K562 (cell line): ENCODE measurements around the gene PPP2R1A. TPM values are rescaled to one million over a fixed set of nuclear protein-coding genes. Genes with fewer than 3 reads are reported as not detected.
A peak's percentile ranks its signal among the peaks of the same experiment; 100 is the strongest.

Source experiments
- ATAC-seq: fragments of 200-7000 bp; cut with Tn5 transposase; 3 replicates; pipeline ENCODE4 v1.9.1; 2020; ENCODE audit warnings: moderate library complexity
- BruUV-seq: library from RNA; stranded (reverse); fragments of 400-500 nt; replicated peaks from 2 replicates; lab custom pipeline; 2021; lab: Mats Ljungman, UMichigan
- CTCF ChIA-PET: fragments of 300-600 bp; formaldehyde crosslinking; extraction: SDS; loops from one replicate; lab custom pipeline; 2021; ENCODE audit warnings: low intra/inter-chr PET ratio; lab: Yijun Ruan, JAX
- POLR2A ChIA-PET: fragments of 300-600, 350-650 bp; sonication (Branson Sonifier 250); formaldehyde crosslinking; extraction: SDS; loops from one replicate; lab custom pipeline; 2021; ENCODE audit warnings: antibody characterized with exemption, inconsistent platforms; lab: Yijun Ruan, JAX
- DNase-seq, 4 experiments: peaks; one replicate each; pipeline versions ENCODE4 v3.0.0 to v3.0.0-alpha.2; 2011 to 2018; ENCODE audit warnings: low spot score in 3 of 4, mixed read lengths in 3 of 4; ENCODE audit errors: extremely low read depth in 1 of 4
- FAIRE-seq: peaks from 2 replicates; lab custom pipeline; 2011; peaks lifted over from hg19 to GRCh38; lab: Jason Lieb, UNC
- H2AFZ ChIP-seq: 2 replicates; pipeline ENCODE4 v1.6.0; 2011; ENCODE audit warnings: low read depth, low read length, control low read depth, inconsistent platforms
- H3K27ac ChIP-seq: fragments of 200-600 bp; 3 replicates; pipeline ENCODE4 v1.8.0; 2011; ENCODE audit warnings: low read depth, mild to moderate bottlenecking, control low read depth, inconsistent platforms, low read length, moderate library complexity, mixed read lengths; ENCODE audit errors: extremely low read depth
- H3K27me3 ChIP-seq, 2 experiments: fragments of 300-600 bp in 1 of 2; 2 replicates in 1 of 2; 3 replicates in 1 of 2; pipeline versions ENCODE4 v1.6.0 to v1.8.0; 2011; ENCODE audit warnings: inconsistent platforms in 2 of 2, low read length in 2 of 2, mild to moderate bottlenecking in 1 of 2, mixed read lengths in 1 of 2, moderate library complexity in 1 of 2; ENCODE audit not compliant: control insufficient read depth in 2 of 2, insufficient read depth in 2 of 2
- H3K36me3 ChIP-seq: fragments of 300-600 bp; 3 replicates; pipeline ENCODE4 v1.8.0; 2011; ENCODE audit warnings: mild to moderate bottlenecking, low read length, inconsistent platforms; ENCODE audit not compliant: control insufficient read depth, insufficient read depth
- H3K4me1 ChIP-seq, 2 experiments: fragments of 200-600 bp in 1 of 2; replicated peaks in 1 of 2; 2 replicates in 1 of 2; 3 replicates in 1 of 2; pipeline versions ENCODE4 v1.5.1 to v1.8.0; 2011; ENCODE audit warnings: inconsistent platforms in 2 of 2, low read length in 2 of 2, mild to moderate bottlenecking in 1 of 2, mixed read lengths in 1 of 2, moderate library complexity in 1 of 2; ENCODE audit not compliant: control insufficient read depth in 2 of 2, insufficient read depth in 2 of 2
- H3K4me2 ChIP-seq: 2 replicates; pipeline ENCODE4 v1.6.1; 2011; ENCODE audit warnings: low read length, control low read depth, inconsistent platforms, mixed read lengths; ENCODE audit not compliant: insufficient read depth
- H3K4me3 ChIP-seq: fragments of 200-600 bp; sonication (generic), shearing (Covaris generic); 2 replicates; pipeline ENCODE4 v1.5.1; 2016; ENCODE audit warnings: control low read depth, inconsistent platforms
- H3K79me2 ChIP-seq: fragments of 200-600 bp; 3 replicates; pipeline ENCODE4 v1.8.0; 2011; ENCODE audit warnings: low read length, inconsistent platforms; ENCODE audit not compliant: control insufficient read depth, insufficient read depth
- H3K9ac ChIP-seq, 2 experiments: 2 replicates each; pipeline versions ENCODE4 v1.6.0 to v1.6.1; 2011; ENCODE audit warnings: low read depth in 2 of 2, low read length in 2 of 2, control low read depth in 1 of 2, inconsistent platforms in 1 of 2, mild to moderate bottlenecking in 1 of 2, mixed read lengths in 1 of 2; ENCODE audit not compliant: insufficient read depth in 1 of 2
- H3K9me1 ChIP-seq: one replicate; pipeline ENCODE4 v1.6.0; 2011; ENCODE audit warnings: inconsistent platforms, mild to moderate bottlenecking, low read length, moderate library complexity; ENCODE audit not compliant: control insufficient read depth, insufficient read depth
- H3K9me3 ChIP-seq: replicated peaks from 2 replicates; pipeline ENCODE4 v1.5.1; 2011; ENCODE audit warnings: low read depth, low read length, inconsistent platforms; ENCODE audit not compliant: control insufficient read depth, insufficient read depth
- H4K20me1 ChIP-seq: replicated peaks from 2 replicates; pipeline ENCODE4 v1.6.1; 2011; ENCODE audit warnings: low read length, inconsistent platforms, mixed read lengths; ENCODE audit not compliant: control insufficient read depth, insufficient read depth
- C11orf30 ChIP-seq: fragments of 450-650 bp; IDR thresholded peaks from 2 replicates; pipeline ENCODE4 v1.6.1; 2016; ENCODE audit warnings: low read depth, mild to moderate bottlenecking
- FOSL1 ChIP-seq: fragments of 200-800 bp; sonication (Bioruptor generic); conservative IDR thresholded peaks from 2 replicates; pipeline ENCODE4 v1.6.1; 2016; ENCODE audit warnings: missing genetic modification characterization, missing compliant biosample characterization
- GABPB1 ChIP-seq: sonication (generic); formaldehyde crosslinking; IDR thresholded peaks from 2 replicates; pipeline ENCODE4 v1.8.0; 2022; ENCODE audit warnings: mild to moderate bottlenecking, missing genetic modification reagents
- HNRNPK ChIP-seq: fragments of 200-400 bp; formaldehyde crosslinking; IDR thresholded peaks from one replicate; pipeline ENCODE4 v1.6.1; 2018; ENCODE audit warnings: mild to moderate bottlenecking, low read depth, low read length; ENCODE audit not compliant: poor library complexity, severe bottlenecking
- ZFP1 ChIP-seq: fragments of 450-650 bp; formaldehyde crosslinking; IDR thresholded peaks from 2 replicates; pipeline ENCODE4 v1.4.0; 2020; ENCODE audit warnings: mild to moderate bottlenecking, mixed read lengths
- ZNF175 ChIP-seq: fragments of 200-800 bp; sonication (Bioruptor generic); IDR thresholded peaks from 2 replicates; pipeline ENCODE4 v1.6.1; 2016; ENCODE audit warnings: low read depth, mild to moderate bottlenecking, missing genetic modification characterization, missing compliant biosample characterization
- ZNF583 ChIP-seq: fragments of 250-450 bp; sonication (Bioruptor Pico); IDR thresholded peaks from 2 replicates; pipeline ENCODE4 v1.4.0; 2020
- WGBS: fragments of 100-300 bp; shearing (Covaris generic); methylation state at CpG from one replicate; pipeline ENCODE4 v1.1.6; 2016; ENCODE audit warnings: low coverage, mixed read lengths; ENCODE audit not compliant: insufficient coverage; ENCODE audit errors: missing lambda C conversion rate; 5-methylcytosine and 5-hydroxymethylcytosine counted together
- in situ Hi-C: fragments of 300-500 bp; cut with MboI; formaldehyde crosslinking; loops from 4 replicates; pipeline ENCODE4 v1.15.0; 2018; ENCODE audit warnings: inconsistent platforms, mixed read lengths
- intact Hi-C: fragments of 100-400 bp; cut with micrococcal nuclease; formaldehyde crosslinking; loops from 2 replicates; pipeline ENCODE4 v1.14.2; 2022
- polyA plus RNA-seq, 8 experiments: library from polyadenylated mRNA; depleted of rRNA in 4 of 8; stranded (reverse) in 5 of 8; unstranded in 3 of 8; fragments of >200 nt; fragmentation: Nextera tagmentation in 2 of 8; fragmentation: Illumina TruSeq in 1 of 8; extraction: Ambion mirVana in 2 of 8; extraction: Trizol in 1 of 8; gene quantifications; 2 replicates each; pipeline versions ENCODE4 v1.2.1 to v1.2.3, GENCODE V29; 2011 to 2014; ENCODE audit warnings: inconsistent platforms in 1 of 8, missing spikeins in 1 of 8
- total RNA-seq, 7 experiments: library from RNA; depleted of rRNA in 6 of 7; stranded (reverse); fragments of >200 nt in 6 of 7; fragmentation: Illumina TruSeq in 2 of 7; extraction: Trizol in 2 of 7; gene quantifications; 2 replicates each; pipeline versions ENCODE4 v1.2.1 to v1.2.3, GENCODE V29; 2011 to 2021; ENCODE audit warnings: low replicate concordance in 1 of 7
- TF ChIP-seq, protein P1 (sequence below), 2 experiments: fragments of 450-650 bp; IDR thresholded peaks; 2 replicates each; pipeline ENCODE4 v1.6.1; 2016; ENCODE audit warnings: mild to moderate bottlenecking in 2 of 2, borderline replicate concordance in 1 of 2, low read depth in 1 of 2, moderate library complexity in 1 of 2
- TF ChIP-seq, protein P2 (sequence below): fragments of 200-800 bp; sonication (Bioruptor generic); IDR thresholded peaks from 2 replicates; pipeline ENCODE4 v1.6.1; 2017; ENCODE audit warnings: missing genetic modification characterization, missing compliant biosample characterization
- TF ChIP-seq, protein P3 (sequence below): sonication (generic); formaldehyde crosslinking; IDR thresholded peaks from 2 replicates; pipeline ENCODE4 v1.5.0; 2020; ENCODE audit warnings: missing genetic modification reagents

Gene PPP2R1A
- total and polyA plus RNA-seq, 9 of the 15 experiments (the other 6 are each of a cell fraction or from before 2014, with no cell fraction given) = 10.1 to 211 (median 70.1) TPM

DNA sequence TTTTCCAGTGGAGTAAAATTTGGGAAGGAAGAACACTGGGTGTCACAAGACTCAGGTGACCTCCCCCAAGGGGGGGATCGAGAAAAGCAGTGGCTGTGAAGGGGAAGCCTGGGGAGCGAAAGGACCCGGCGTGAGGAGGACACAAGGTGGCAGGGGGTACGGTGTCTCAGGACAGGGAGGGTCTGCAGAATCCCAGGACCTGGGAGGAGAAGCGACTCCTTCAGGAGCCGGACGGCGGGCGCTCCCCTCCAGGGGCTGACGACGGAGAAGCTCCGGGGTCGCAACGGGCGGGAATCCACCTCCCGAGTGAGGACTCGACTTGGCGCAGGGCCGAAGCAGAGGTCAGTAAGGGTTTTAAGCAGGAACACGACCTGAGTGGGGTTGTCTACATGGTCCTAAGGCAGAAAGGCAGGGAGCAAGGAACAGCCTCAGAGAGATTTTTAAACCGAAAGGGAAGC, 19.0 kb upstream of the PPP2R1A start:
- ATAC-seq (peak; percentile 29; the same call in 2 of the 3 replicates), DNase-seq (no peak), FAIRE-seq (no peak)
- Histone ChIP-seq H3K27ac (no peak overlapping the region), H3K4me1 (peaks cover 0 to 4% of the 10 kb centered on the region in 2 experiments; a peak in 2 of 5 replicates), H3K9me1 (no peaks in the 10 kb centered on the region), H3K4me3 (peak overlapping the region; percentile 52), H3K36me3 (no peaks in the 10 kb centered on the region), H3K9me3 (peaks cover 4% of the 10 kb centered on the region), H2AFZ (peak overlapping the region; percentile 89), H3K9ac (peak overlapping the region; percentile 43 to 84), H3K27me3 (no peaks in the 10 kb centered on the region; a peak in 1 of 5 replicates), H3K79me2 (no peaks in the 10 kb centered on the region), H3K4me2 (peak overlapping the region; percentile 78), H4K20me1 (no peaks in the 10 kb centered on the region)
- ChIA-PET POLR2A (no interaction called here), CTCF (no interaction called here)
- no TSS peak for BruUV-seq
- in situ Hi-C loops = no loop called here
- intact Hi-C loops = no loop called here
- WGBS = 48% methylated on average over 21 of the region's 22 CpGs
- TF ChIP-seq, protein P1, sequence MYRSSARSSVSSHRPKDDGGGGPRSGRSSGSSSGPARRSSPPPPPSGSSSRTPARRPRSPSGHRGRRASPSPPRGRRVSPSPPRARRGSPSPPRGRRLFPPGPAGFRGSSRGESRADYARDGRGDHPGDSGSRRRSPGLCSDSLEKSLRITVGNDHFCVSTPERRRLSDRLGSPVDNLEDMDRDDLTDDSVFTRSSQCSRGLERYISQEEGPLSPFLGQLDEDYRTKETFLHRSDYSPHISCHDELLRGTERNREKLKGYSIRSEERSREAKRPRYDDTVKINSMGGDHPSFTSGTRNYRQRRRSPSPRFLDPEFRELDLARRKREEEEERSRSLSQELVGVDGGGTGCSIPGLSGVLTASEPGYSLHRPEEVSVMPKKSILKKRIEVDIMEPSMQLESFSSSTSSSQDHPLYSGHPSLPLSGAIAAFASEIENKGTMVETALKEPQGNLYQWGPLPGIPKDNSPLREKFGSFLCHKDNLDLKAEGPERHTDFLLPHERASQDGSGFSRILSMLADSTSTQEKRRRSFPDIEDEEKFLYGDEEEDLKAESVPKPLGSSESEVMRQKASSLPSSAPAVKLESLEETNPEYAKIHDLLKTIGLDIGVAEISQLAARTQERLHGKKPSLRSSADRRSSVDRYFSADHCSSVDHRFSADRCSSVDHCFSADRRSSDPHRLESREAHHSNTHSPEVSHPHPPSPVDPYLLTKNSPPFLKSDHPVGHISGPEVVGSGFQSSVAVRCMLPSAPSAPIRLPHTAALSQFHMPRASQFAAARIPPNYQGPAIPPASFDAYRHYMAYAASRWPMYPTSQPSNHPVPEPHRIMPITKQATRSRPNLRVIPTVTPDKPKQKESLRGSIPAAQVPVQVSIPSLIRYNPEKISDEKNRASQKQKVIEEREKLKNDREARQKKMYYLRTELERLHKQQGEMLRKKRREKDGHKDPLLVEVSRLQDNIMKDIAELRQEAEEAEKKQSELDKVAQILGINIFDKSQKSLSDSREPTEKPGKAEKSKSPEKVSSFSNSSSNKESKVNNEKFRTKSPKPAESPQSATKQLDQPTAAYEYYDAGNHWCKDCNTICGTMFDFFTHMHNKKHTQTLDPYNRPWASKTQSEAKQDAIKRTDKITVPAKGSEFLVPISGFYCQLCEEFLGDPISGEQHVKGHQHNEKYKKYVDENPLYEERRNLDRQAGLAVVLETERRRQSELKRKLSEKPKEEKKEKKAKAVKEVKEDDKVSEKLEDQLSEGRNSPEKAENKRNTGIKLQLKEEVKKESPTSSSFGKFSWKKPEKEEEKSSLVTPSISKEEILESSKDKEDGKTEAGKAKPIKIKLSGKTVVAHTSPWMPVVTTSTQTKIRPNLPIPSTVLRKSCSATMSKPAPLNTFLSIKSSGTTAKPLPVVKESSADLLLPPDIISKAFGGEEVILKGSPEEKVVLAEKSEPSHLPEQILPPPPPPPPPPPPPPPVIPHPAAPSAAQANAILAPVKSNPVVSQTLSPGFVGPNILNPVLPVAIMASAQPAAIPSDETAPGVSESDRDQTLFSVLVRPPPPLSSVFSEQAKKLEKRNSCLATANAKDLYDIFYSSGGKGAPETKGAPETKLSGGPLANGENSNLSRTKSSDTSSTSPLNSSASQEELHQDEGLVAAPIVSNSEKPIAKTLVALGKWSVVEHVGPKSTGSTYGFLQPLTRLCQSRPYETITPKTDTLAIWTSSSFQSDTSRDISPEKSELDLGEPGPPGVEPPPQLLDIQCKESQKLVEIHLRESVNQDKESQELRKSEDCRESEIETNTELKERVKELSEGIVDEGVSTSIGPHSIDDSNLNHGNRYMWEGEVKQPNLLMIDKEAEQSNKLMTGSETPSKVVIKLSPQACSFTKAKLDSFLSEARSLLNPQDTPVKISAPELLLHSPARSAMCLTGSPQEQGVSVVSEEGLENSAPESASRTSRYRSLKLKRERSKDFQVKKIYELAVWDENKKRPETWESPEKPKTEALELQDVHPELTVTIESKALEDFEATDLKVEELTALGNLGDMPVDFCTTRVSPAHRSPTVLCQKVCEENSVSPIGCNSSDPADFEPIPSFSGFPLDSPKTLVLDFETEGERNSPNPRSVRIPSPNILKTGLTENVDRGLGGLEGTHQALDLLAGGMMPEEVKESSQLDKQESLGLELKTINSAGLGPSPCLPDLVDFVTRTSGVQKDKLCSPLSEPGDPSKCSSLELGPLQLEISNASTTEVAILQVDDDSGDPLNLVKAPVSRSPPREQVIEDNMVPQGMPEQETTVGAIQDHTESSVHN (IDR thresholded peaks at IDR 0.05; ENCODE audit: borderline replicate concordance in 1 of 2, low read depth in 1 of 2) = no peak
- TF ChIP-seq, protein P2, sequence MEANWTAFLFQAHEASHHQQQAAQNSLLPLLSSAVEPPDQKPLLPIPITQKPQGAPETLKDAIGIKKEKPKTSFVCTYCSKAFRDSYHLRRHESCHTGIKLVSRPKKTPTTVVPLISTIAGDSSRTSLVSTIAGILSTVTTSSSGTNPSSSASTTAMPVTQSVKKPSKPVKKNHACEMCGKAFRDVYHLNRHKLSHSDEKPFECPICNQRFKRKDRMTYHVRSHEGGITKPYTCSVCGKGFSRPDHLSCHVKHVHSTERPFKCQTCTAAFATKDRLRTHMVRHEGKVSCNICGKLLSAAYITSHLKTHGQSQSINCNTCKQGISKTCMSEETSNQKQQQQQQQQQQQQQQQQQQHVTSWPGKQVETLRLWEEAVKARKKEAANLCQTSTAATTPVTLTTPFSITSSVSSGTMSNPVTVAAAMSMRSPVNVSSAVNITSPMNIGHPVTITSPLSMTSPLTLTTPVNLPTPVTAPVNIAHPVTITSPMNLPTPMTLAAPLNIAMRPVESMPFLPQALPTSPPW (CRISPR knock-in tag) = no peak
- TF ChIP-seq ZFP1 = no peak
- TF ChIP-seq ZNF175 (CRISPR knock-in tag) = no peak
- no peak for TF ChIP-seq HNRNPK
- TF ChIP-seq FOSL1 (tag) = no peak
- TF ChIP-seq, protein P3, sequence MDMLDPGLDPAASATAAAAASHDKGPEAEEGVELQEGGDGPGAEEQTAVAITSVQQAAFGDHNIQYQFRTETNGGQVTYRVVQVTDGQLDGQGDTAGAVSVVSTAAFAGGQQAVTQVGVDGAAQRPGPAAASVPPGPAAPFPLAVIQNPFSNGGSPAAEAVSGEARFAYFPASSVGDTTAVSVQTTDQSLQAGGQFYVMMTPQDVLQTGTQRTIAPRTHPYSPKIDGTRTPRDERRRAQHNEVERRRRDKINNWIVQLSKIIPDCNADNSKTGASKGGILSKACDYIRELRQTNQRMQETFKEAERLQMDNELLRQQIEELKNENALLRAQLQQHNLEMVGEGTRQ (CRISPR knock-in tag) = no peak
- no peak for TF ChIP-seq C11orf30
- TF ChIP-seq ZNF583 (CRISPR knock-in tag) = no peak
- TF ChIP-seq GABPB1 (CRISPR knock-in tag) = no peak
